ENCODE results near the gene RAB39A. TPM values are rescaled to one million over a fixed set of nuclear protein-coding genes. Genes with fewer than 3 reads are reported as not detected.

Gene RAB39A
- total RNA-seq, 1 donor from 2014 or later, result 2.9 TPM

GRCh38 chr11:107953446-107953845, 25.2 kb downstream of the RAB39A start:
- Mint-ChIP-seq H3K27ac (no peak overlapping the region), H3K4me1 (ENCODE audit: low read depth) (no peaks in the 10 kb centered on the region), H3K9me3 (ENCODE audit: low read depth) (no peaks in the 10 kb centered on the region), H3K36me3 (ENCODE audit: insufficient read depth) (no peaks in the 10 kb centered on the region), H3K4me3 (ENCODE audit: low read depth) (no peak overlapping the region), H3K27me3 (no peaks in the 10 kb centered on the region)
- TF ChIP-seq CTCF (IDR thresholded peaks at IDR 0.05; ENCODE audit: unreplicated experiment), result no peak
- DNase-seq (ENCODE audit: low spot score, unreplicated experiment), result no peak

DNA sequence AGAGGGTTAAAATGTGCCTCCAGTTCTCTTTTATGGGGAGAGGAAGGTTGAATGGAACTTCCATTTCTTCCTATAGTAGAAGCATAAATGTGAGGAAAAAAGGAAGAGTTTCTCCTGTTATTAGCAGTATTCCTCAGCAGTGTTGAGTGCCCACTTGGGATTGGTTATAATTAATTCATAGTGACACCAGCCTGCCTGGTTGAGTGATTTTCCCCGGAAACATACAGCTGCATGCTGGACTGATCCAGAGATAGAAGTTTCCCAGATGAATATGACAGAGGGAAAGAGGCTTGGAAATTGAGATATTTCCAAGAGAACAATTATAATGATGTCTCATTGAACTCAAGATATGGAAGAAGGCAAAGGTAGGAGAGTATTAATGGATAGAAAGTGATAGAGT, 28.3 kb downstream of the RAB39A start:
- no peak for DNase-seq (ENCODE audit: low spot score, unreplicated experiment)
- Mint-ChIP-seq H3K27me3 (no peaks in the 10 kb centered on the region), H3K36me3 (ENCODE audit: insufficient read depth) (no peaks in the 10 kb centered on the region), H3K27ac (no peak overlapping the region), H3K4me3 (ENCODE audit: low read depth) (no peak overlapping the region), H3K4me1 (ENCODE audit: low read depth) (no peaks in the 10 kb centered on the region), H3K9me3 (ENCODE audit: low read depth) (no peaks in the 10 kb centered on the region)
- TF ChIP-seq CTCF (IDR thresholded peaks at IDR 0.05; ENCODE audit: unreplicated experiment), result no peak

GRCh38 chr11:107957109-107957588, 28.9 kb downstream of the RAB39A start:
- no peak overlapping the region for H3K27ac Mint-ChIP-seq
- no peaks in the 10 kb centered on the region for H3K27me3 Mint-ChIP-seq
- no peak for TF ChIP-seq CTCF (IDR thresholded peaks at IDR 0.05; ENCODE audit: unreplicated experiment)
- H3K4me3 Mint-ChIP-seq (ENCODE audit: low read depth), result no peak overlapping the region
- no peaks in the 10 kb centered on the region for H3K4me1 Mint-ChIP-seq (ENCODE audit: low read depth)
- no peak for DNase-seq (ENCODE audit: low spot score, unreplicated experiment)
- H3K36me3 Mint-ChIP-seq (ENCODE audit: insufficient read depth), result no peaks in the 10 kb centered on the region
- H3K9me3 Mint-ChIP-seq (ENCODE audit: low read depth), result no peaks in the 10 kb centered on the region

DNA sequence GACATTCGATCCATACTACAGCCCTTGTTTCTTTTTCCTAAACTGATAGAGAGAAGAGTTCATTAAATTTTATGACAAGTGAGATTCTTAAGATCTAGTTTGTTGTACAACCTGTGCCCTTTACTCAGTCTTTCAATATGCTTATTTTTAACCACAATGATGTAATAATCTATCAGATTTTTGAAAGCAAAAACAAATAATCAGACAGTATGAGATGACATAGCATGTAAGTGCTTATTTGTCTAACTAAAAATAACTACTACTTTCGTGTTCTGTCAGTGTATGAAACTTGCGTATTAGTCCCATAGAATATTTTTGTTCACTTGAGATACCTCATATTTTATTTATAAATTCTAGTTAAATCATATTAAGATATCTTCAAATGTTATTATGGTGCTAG, 33.2 kb downstream of the RAB39A start:
- no peak for TF ChIP-seq CTCF (IDR thresholded peaks at IDR 0.05; ENCODE audit: unreplicated experiment)
- Mint-ChIP-seq H3K36me3 (ENCODE audit: insufficient read depth) (no peaks in the 10 kb centered on the region), H3K4me1 (ENCODE audit: low read depth) (no peaks in the 10 kb centered on the region), H3K4me3 (ENCODE audit: low read depth) (no peak overlapping the region), H3K9me3 (ENCODE audit: low read depth) (no peaks in the 10 kb centered on the region), H3K27ac (no peak overlapping the region), H3K27me3 (no peaks in the 10 kb centered on the region)
- no peak for DNase-seq (ENCODE audit: low spot score, unreplicated experiment)

- H3K9me3 Mint-ChIP-seq (ENCODE audit: low read depth), result no peaks in the 10 kb centered on the region
- H3K36me3 Mint-ChIP-seq (ENCODE audit: insufficient read depth), result no peaks in the 10 kb centered on the region
- no peaks in the 10 kb centered on the region for H3K4me1 Mint-ChIP-seq (ENCODE audit: low read depth)
- TF ChIP-seq CTCF (IDR thresholded peaks at IDR 0.05; ENCODE audit: unreplicated experiment), result no peak
- DNase-seq (ENCODE audit: low spot score, unreplicated experiment), result no peak
- H3K27ac Mint-ChIP-seq, result no peak overlapping the region
- H3K4me3 Mint-ChIP-seq (ENCODE audit: low read depth), result no peak overlapping the region
- no peaks in the 10 kb centered on the region for H3K27me3 Mint-ChIP-seq
Measured at GRCh38 chr11:107962181-107962580, 33.9 kb downstream of the RAB39A start.
